Measurements from ENCODE around the gene ANK3.

- TF ChIP-seq GATA2 (IDR thresholded peaks at IDR 0.05; ENCODE audit: low read depth, low read length) (no peak), GATA3 (IDR thresholded peaks at IDR 0.05; ENCODE audit: low read depth, low read length) (no peak)
Observed at GRCh38 chr10:60425392-60426110, 35.9 kb upstream of the ANK3 start.
